Measurements from ENCODE around the gene PDSS2. TPM values are rescaled to one million over a fixed set of nuclear protein-coding genes. Genes with fewer than 3 reads are reported as not detected.
A peak's percentile ranks its signal among the peaks of the same experiment; 100 is the strongest.
"Not testable (repeated sequence)": the region's sequence is repeated elsewhere in the genome, so short reads cannot be mapped to it uniquely, and the experiment has no call there.

The PDSS2 gene
- polyA plus RNA-seq, 1 experiment: 11.6 TPM

DNA sequence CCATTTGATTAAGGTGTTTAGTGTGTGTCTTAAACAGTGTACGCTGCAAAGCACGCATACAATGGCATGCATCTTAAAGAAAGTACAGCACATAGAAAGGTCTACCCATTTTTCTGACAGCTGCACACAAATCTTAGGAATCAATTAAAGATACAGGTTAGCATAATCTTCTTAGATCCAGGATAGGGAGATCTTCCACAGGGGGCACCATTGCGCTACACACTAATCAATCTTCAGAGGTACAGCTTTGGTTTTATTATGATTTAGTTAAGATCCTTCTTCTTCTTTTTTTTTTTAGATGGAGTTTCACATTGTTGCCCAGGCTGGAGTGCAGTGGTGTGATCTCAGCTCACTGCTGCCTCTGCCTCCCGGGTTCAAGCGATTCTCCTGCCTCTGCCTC, 280.4 kb downstream of the PDSS2 start:
- POLR2A ChIA-PET: no interaction called here

DNA sequence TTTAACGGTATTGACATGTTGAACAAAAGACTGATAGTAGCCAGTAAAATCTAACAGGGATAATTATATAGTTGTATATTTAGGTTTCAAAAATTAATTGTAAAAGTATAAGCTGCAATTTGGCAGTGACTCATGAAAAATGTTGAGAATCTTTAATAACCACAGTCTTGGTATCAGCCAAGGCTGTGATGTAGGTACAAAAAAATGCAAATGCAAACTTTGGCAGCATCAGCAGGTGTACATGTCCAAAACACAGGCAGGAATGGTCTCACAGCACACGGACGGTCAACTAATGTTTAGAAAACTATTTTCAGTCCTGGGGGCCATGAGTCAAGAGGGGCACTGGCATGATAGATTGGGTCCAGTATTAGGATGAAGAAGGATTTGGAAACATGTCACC, 285.6 kb downstream of the PDSS2 start:
- Histone ChIP-seq H3K36me3 (ENCODE audit: control insufficient read depth, insufficient read depth, low read length) (no peaks in the 10 kb centered on the region), H3K27me3 (ENCODE audit: control insufficient read depth, insufficient read depth, low read length) (no peaks in the 10 kb centered on the region), H3K4me3 (ENCODE audit: low read depth, low read length) (no peak overlapping the region)
- CTCF ChIA-PET: interaction anchor here (1.1 kb wide), 1 partner anchor 145 kb away, joined by 5 read pairs; no protein-coding TSS in a partner anchor
- no peak for DNase-seq (ENCODE audit: low read depth)
- POLR2A ChIA-PET: interaction anchor here (0.6 kb wide), 1 partner anchor 873 kb away, joined by 3 read pairs; no protein-coding TSS in a partner anchor
- no peak for TF ChIP-seq CTCF (IDR thresholded peaks at IDR 0.05; ENCODE audit: insufficient read depth, low read depth, low read length)

More for the DNA sequence above, 280.4 kb downstream of the PDSS2 start:
- Histone ChIP-seq H3K27me3 (ENCODE audit: control insufficient read depth, insufficient read depth, low read length) (no peaks in the 10 kb centered on the region), H3K36me3 (ENCODE audit: control insufficient read depth, insufficient read depth, low read length) (no peaks in the 10 kb centered on the region), H3K4me3 (ENCODE audit: low read depth, low read length) (no peak overlapping the region)
- CTCF ChIA-PET: interaction anchor here (0.5 to 1.1 kb wide), 6 partner anchors 32 to 773 kb away, joined by 3 read pairs; no protein-coding TSS in a partner anchor
- no peak for DNase-seq (ENCODE audit: low read depth)
- peak; percentile 34 for TF ChIP-seq CTCF (IDR thresholded peaks at IDR 0.05; ENCODE audit: insufficient read depth, low read depth, low read length)

DNA sequence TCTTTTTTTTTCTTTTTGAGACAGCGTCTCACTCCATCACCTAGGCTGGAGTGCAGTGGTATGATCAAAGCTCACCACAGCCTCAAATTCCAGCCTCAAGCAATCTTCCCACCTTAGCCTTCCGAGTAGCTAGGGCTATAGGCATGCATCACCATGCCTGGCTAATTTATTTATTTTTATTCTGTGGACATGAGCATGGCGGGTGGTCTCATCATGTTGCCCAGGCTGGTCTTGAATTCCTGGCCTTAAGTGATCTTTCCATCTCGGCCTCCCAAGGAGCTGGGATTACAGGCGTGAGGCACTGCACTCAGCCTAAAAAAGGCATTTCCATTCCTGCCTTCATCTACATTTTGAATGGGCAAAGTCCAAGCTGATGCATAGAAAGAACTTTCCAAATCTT, 287.9 kb downstream of the PDSS2 start:
- Histone ChIP-seq H3K27me3 (ENCODE audit: control insufficient read depth, insufficient read depth, low read length) (no peaks in the 10 kb centered on the region), H3K4me3 (ENCODE audit: low read depth, low read length) (no peak overlapping the region), H3K36me3 (ENCODE audit: control insufficient read depth, insufficient read depth, low read length) (no peaks in the 10 kb centered on the region)
- CTCF ChIA-PET: no interaction called here
- no peak for TF ChIP-seq CTCF (IDR thresholded peaks at IDR 0.05; ENCODE audit: insufficient read depth, low read depth, low read length)
- POLR2A ChIA-PET: no interaction called here
- no peak for DNase-seq (ENCODE audit: low read depth)

DNA sequence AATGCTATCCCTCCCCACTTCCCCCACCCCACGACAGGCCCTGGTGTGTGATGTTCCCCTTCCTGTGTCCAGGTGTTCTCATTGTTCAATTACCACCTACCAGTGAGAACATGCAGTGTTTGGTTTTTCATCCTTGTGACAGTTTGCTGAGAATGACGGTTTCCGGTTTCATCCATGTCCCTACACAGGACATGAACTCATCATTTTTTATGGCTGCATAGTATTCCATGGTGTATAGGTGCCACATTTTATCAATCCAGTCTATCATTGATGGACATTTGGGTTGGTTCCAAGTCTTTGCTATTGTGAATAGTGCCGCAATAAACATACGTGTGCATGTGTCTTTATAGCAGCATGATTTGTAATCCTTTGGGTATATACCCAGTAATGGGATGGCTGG, 295.1 kb downstream of the PDSS2 start:
- DNase-seq (ENCODE audit: low read depth); H3K27me3 ChIP-seq (ENCODE audit: control insufficient read depth, insufficient read depth, low read length); H3K4me3 ChIP-seq (ENCODE audit: low read depth, low read length); H3K36me3 ChIP-seq (ENCODE audit: control insufficient read depth, insufficient read depth, low read length); POLR2A ChIA-PET; CTCF ChIA-PET: not testable (repeated sequence)

- no peaks in the 10 kb centered on the region for H3K27me3 ChIP-seq (ENCODE audit: control insufficient read depth, insufficient read depth, low read length)
- no peaks in the 10 kb centered on the region for H3K36me3 ChIP-seq (ENCODE audit: control insufficient read depth, insufficient read depth, low read length)
- no peak for DNase-seq (ENCODE audit: low read depth)
- ChIA-PET CTCF (interaction anchor here (0.6 kb wide), 1 partner anchor 81 kb away, joined by 3 read pairs; no protein-coding TSS in a partner anchor), POLR2A (no interaction called here)
- no peak overlapping the region for H3K4me3 ChIP-seq (ENCODE audit: low read depth, low read length)
- TF ChIP-seq CTCF (IDR thresholded peaks at IDR 0.05; ENCODE audit: insufficient read depth, low read depth, low read length): no peak
Measured at GRCh38 chr6:107161521-107161920, 297.8 kb downstream of the PDSS2 start.

- H3K4me3 ChIP-seq (ENCODE audit: low read depth, low read length): no peak overlapping the region
- DNase-seq (ENCODE audit: low read depth): no peak
- no peak for TF ChIP-seq CTCF (IDR thresholded peaks at IDR 0.05; ENCODE audit: insufficient read depth, low read depth, low read length)
- no peaks in the 10 kb centered on the region for H3K36me3 ChIP-seq (ENCODE audit: control insufficient read depth, insufficient read depth, low read length)
- POLR2A ChIA-PET: no interaction called here
- CTCF ChIA-PET: no interaction called here
- H3K27me3 ChIP-seq (ENCODE audit: control insufficient read depth, insufficient read depth, low read length): no peaks in the 10 kb centered on the region
Measured at GRCh38 chr6:107156617-107157016, 302.7 kb downstream of the PDSS2 start.

Measured in BJ (cell line).